Endodermal cell (in vitro differentiated cells): ENCODE data around the gene SPTLC2. TPM values are rescaled to one million over a fixed set of nuclear protein-coding genes. Genes with fewer than 3 reads are reported as not detected.

Experiments
- DNase-seq: peaks from one replicate; pipeline ENCODE4 v3.0.0-alpha.2; 2017
- H3K27ac ChIP-seq: 2 replicates; pipeline ENCODE4 v1.5.1; 2013; ENCODE audit warnings: mild to moderate bottlenecking, low read depth, low read length, moderate library complexity
- H3K27me3 ChIP-seq: 2 replicates; pipeline ENCODE4 v1.6.1; 2013; ENCODE audit warnings: mild to moderate bottlenecking, low read length, moderate library complexity; ENCODE audit not compliant: insufficient read depth, control insufficient read depth, poor library complexity, severe bottlenecking
- H3K36me3 ChIP-seq: 2 replicates; pipeline ENCODE4 v1.7.0; 2013; ENCODE audit warnings: mild to moderate bottlenecking, low read length, moderate library complexity; ENCODE audit not compliant: control insufficient read depth, insufficient read depth
- H3K4me1 ChIP-seq: one replicate; pipeline ENCODE4 v1.7.0; 2013; ENCODE audit warnings: low read length; ENCODE audit not compliant: control insufficient read depth, insufficient read depth
- H3K4me3 ChIP-seq: 2 replicates; pipeline ENCODE4 v1.5.1; 2013; ENCODE audit warnings: mild to moderate bottlenecking, low read length, moderate library complexity
- H3K9ac ChIP-seq: 2 replicates; pipeline ENCODE4 v1.6.1; 2013; ENCODE audit warnings: mild to moderate bottlenecking, low read length, moderate library complexity; ENCODE audit not compliant: poor library complexity, severe bottlenecking; ENCODE audit errors: extremely low read depth
- H3K9me3 ChIP-seq: 2 replicates; pipeline ENCODE4 v1.6.1; 2013; ENCODE audit warnings: mild to moderate bottlenecking, low read length, moderate library complexity; ENCODE audit not compliant: control insufficient read depth
- H3K27ac Mint-ChIP-seq: 2 replicates; pipeline ENCODE4 v1.8.0; 2020; ENCODE audit warnings: mixed read lengths
- H3K27me3 Mint-ChIP-seq: 2 replicates; pipeline ENCODE4 v1.8.0; 2021; ENCODE audit warnings: mild to moderate bottlenecking, mixed read lengths; ENCODE audit not compliant: insufficient read depth
- H3K36me3 Mint-ChIP-seq: 2 replicates; pipeline ENCODE4 v1.8.0; 2020; ENCODE audit warnings: low read depth, mixed read lengths
- H3K4me1 Mint-ChIP-seq: 2 replicates; pipeline ENCODE4 v1.8.0; 2020; ENCODE audit warnings: mixed read lengths
- H3K4me3 Mint-ChIP-seq: 2 replicates; pipeline ENCODE4 v1.8.0; 2020; ENCODE audit warnings: mild to moderate bottlenecking, moderate library complexity, mixed read lengths
- H3K9me3 Mint-ChIP-seq: 2 replicates; pipeline ENCODE4 v1.8.0; 2020; ENCODE audit warnings: mild to moderate bottlenecking, mixed read lengths
- WGBS, 2 experiments: methylation state at CpG; one replicate each; pipeline versions ENCODE4 v1.1.5 to v1.1.7; 2013; ENCODE audit warnings: missing lambda C conversion rate in 2 of 2, mixed read lengths in 1 of 2; ENCODE audit not compliant: insufficient coverage in 1 of 2, insufficient read length in 1 of 2; 5-methylcytosine and 5-hydroxymethylcytosine counted together
- total RNA-seq, 2 donors: library from RNA; stranded (reverse); fragmentation: NEBNext Ultra II Directional in 1 of 2; extraction: Animal tissue kit (Norgen Biotek cat#: 25700) in 1 of 2; gene quantifications; 2 replicates in 1 of 2; 3 replicates in 1 of 2; pipeline ENCODE4 v1.2.1, GENCODE V29; 2021
- TF ChIP-seq, protein P1 (sequence below): fragments of 200-600 bp; sonication (generic); conservative IDR thresholded peaks from 2 replicates; pipeline ENCODE4 v1.5.0; 2021; ENCODE audit warnings: antibody characterized with exemption, mild to moderate bottlenecking

Gene SPTLC2
- total RNA-seq, 2 donors from 2014 or later = 32.6 to 32.7 TPM

DNA sequence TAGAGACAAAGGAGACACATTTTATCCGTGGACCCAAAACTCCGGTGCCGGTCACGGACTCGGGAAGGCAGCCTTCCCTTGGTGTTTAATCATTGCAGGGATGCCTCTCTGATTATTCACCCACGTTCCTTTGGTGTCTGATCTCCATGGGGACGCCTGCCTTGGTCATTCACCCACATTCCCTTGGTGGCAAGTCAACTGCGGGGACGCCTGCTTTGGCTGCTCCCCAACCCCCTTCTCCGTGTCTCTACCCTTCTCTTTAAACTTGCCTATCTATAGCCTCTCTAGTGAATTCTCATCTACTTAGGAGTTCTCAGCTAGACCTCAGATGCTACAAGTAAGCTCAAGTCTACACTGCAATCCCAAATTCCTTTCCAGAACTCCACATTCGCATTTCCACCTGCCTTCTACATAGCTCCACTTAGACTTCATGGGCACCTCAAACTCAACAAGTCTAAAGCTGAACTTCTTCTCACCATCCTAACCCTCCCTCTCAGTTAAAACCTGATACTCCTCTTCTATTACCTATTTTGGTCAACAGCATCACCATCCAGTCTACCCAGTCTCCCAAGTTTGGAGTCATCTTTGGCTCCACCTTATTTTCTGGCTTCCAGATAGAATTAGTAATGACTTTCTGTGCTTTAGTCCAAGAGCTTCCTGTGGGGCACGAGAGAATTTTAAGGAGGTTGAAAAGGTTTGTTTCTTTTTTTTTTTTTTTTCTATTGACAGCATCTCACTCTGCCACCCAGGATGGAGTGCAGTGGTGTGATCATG, 14.4 kb downstream of the SPTLC2 start:
- DNase-seq = no peak
- H3K27ac ChIP-seq = no peak overlapping the region
- H3K4me3 ChIP-seq = no peak overlapping the region
- Mint-ChIP-seq H3K36me3 (peaks cover 48% of the 10 kb centered on the region), H3K27ac (no peak overlapping the region), H3K4me1 (peaks cover 3% of the 10 kb centered on the region), H3K4me3 (no peak overlapping the region), H3K27me3 (no peaks in the 10 kb centered on the region), H3K9me3 (peaks cover 42% of the 10 kb centered on the region)
- H3K36me3 ChIP-seq = peaks cover 11% of the 10 kb centered on the region
- H3K27me3 ChIP-seq = no peaks in the 10 kb centered on the region
- WGBS, 2 experiments = 94 to 98% methylated on average over 11 to 12 of the region's 12 CpGs
- no peak overlapping the region for H3K9ac ChIP-seq
- H3K4me1 ChIP-seq = peaks cover 3% of the 10 kb centered on the region
- peaks cover 33% of the 10 kb centered on the region for H3K9me3 ChIP-seq
- TF ChIP-seq, protein P1, sequence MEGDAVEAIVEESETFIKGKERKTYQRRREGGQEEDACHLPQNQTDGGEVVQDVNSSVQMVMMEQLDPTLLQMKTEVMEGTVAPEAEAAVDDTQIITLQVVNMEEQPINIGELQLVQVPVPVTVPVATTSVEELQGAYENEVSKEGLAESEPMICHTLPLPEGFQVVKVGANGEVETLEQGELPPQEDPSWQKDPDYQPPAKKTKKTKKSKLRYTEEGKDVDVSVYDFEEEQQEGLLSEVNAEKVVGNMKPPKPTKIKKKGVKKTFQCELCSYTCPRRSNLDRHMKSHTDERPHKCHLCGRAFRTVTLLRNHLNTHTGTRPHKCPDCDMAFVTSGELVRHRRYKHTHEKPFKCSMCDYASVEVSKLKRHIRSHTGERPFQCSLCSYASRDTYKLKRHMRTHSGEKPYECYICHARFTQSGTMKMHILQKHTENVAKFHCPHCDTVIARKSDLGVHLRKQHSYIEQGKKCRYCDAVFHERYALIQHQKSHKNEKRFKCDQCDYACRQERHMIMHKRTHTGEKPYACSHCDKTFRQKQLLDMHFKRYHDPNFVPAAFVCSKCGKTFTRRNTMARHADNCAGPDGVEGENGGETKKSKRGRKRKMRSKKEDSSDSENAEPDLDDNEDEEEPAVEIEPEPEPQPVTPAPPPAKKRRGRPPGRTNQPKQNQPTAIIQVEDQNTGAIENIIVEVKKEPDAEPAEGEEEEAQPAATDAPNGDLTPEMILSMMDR = no peak

GRCh38 chr14:77599889-77600288, 16.5 kb downstream of the SPTLC2 start:
- Histone ChIP-seq H3K27me3 (no peaks in the 10 kb centered on the region), H3K4me3 (no peak overlapping the region), H3K9me3 (peaks cover 33% of the 10 kb centered on the region), H3K27ac (no peak overlapping the region), H3K4me1 (peaks cover 3% of the 10 kb centered on the region), H3K36me3 (peaks cover 27% of the 10 kb centered on the region), H3K9ac (no peak overlapping the region)
- H3K4me3 Mint-ChIP-seq = no peak overlapping the region
- TF ChIP-seq, protein P1 = no peak
- 80 to 100% methylated on average over 2 to 3 of the region's 3 CpGs for WGBS, 2 experiments
- DNase-seq = no peak
- peaks cover 63% of the 10 kb centered on the region for H3K36me3 Mint-ChIP-seq
- H3K9me3 Mint-ChIP-seq = peaks cover 42% of the 10 kb centered on the region
- no peaks in the 10 kb centered on the region for H3K4me1 Mint-ChIP-seq
- no peak overlapping the region for H3K27ac Mint-ChIP-seq
- no peaks in the 10 kb centered on the region for H3K27me3 Mint-ChIP-seq

DNA sequence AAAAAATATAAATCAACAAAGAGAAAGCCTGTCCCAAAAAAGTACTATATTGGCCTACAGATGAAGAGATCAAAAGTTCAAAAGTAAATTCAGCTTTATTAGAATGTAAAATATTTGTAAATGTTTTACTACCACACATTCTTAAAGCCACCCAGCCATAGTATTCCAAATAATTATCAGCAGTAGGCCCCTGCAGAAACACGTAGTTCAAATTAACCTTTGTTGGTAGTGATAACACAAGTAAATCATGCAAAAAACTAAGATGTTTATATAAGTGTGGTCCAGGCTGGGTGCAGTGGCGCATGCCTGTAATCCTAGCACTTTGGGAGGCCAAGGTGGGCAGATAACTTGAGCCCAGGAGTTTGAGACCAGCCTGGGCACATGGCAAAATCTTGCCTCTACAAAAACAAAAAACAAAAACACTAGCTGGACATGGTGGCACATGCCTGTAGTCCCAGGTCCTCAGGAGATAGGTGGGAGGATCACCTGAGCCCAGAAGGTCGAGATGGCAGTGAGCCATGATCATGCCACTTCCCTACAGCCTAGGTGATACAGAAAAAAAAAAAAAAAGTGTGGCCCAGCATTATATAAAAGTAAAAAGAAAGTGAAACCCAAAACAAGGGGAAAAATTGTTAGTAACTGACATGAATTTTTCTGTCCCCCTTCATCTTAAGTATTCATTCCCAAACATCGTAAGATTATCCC, 17.9 kb downstream of the SPTLC2 start:
- Histone ChIP-seq H3K9ac (no peak overlapping the region), H3K27me3 (no peaks in the 10 kb centered on the region), H3K9me3 (peaks cover 32% of the 10 kb centered on the region), H3K36me3 (peaks cover 39% of the 10 kb centered on the region), H3K4me3 (no peak overlapping the region), H3K27ac (no peak overlapping the region), H3K4me1 (peaks cover 3% of the 10 kb centered on the region)
- Mint-ChIP-seq H3K9me3 (peaks cover 35% of the 10 kb centered on the region), H3K27ac (no peak overlapping the region), H3K36me3 (peaks cover 70% of the 10 kb centered on the region), H3K27me3 (no peaks in the 10 kb centered on the region), H3K4me3 (no peak overlapping the region), H3K4me1 (peaks cover 1% of the 10 kb centered on the region)
- DNase-seq = no peak
- 74 to 81% methylated on average over 3 to 4 of the region's 4 CpGs for WGBS, 2 experiments
- TF ChIP-seq, protein P1 = no peak
